NCI-H2107 treated with DMSO at 0.1 percent for 48 hours (cell line): ENCODE data around the gene C1QTNF2.
"Not testable (repeated sequence)": the region's sequence is repeated elsewhere in the genome, so short reads cannot be mapped to it uniquely, and the experiment has no call there.

Experiments
- DNase-seq: peaks from one replicate; lab custom pipeline; 2025; ENCODE audit not compliant: unreplicated experiment; lab: John Stamatoyannopoulos, UW

Gene C1QTNF2

DNA sequence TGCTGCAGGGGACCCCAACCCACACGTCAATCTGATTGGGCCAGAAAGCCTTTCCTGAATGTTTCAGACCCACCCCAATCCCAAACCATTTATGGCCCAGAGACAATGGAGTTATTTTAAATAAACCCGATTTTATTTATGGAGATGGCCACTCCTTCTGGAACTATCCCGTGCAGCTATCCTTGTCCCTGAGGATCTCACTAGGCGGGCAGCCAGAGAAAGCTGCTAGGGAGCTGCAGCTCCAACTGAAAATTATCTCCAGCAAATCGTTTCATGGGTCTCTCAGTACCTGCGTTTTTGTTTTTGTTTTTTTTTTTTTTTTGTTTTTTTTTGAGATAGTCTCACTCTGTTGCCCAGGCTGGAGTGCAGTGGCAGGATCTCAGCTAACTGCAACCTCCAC, 23.0 kb downstream of the C1QTNF2 start:
- DNase-seq: no peak

DNA sequence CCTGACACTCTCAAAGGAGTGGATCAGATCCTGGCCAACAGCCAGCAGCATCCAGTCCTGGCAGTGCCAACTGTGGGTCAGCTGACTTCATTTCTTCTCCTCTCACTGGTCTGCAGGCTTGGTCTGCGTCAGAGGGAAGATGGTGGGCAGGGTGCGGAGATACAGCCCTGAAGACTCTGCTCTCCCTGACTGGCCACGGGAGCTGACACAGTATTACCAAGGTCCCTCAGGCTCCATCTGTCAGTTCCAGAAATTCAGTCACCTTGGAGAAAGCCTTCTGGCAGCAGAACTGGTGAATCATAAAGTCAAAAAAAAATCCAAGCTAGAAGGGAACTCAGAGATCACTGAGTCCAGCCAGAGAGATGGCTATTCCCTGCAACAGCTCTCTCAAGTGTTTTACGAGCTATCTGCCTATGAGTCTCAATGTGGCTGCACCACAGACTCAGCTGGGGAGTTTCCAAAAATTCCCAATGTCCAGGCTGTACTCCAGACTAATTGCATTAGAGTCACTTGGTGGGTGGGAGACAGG, 27.9 kb downstream of the C1QTNF2 start:
- DNase-seq: no peak

DNA sequence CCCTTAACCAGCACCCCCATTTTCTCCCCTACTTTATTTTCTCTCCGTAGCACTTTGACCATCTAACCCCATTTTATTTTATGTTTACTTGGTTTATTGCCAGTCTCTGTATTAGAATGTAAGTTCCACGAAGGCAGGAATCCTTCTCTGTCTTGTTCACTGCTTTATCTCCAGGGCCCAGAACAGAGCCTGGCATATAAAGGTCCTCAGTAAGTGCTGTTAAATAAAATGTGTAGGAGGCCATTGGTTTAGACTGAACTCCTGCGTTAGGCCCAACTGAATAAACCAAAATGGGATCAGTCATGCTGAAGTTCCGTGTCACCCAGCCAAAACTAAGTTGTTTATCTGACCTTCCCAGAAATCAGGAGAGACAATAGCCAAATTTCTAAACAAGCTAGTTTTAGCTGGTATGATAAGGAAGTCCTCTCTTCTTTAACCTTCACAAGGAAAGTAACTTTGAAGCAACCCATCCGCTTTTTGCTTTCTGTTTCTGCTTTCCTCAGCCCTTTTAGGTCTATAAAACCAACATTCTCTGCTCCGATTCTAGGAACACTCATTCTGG, 29.0 kb downstream of the C1QTNF2 start:
- DNase-seq: no peak

DNA sequence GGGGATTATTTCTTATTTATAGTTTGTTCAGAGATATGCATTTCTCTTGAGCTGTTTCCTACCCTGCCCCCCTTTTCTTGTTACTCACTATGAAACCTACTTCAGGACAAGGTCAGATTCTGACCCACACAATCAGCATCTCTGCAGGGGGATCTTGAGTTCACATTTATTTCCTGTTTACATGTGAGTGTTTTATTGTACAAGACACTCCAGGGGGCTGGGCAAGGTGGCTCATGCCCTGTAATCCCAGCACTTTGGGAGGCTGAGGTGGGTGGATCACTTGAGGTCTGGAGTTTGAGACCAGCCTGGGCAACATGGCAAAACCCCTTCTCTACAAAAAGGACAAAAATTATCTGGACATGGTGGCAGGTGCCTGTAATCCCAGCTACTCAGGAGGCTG, 29.9 kb downstream of the C1QTNF2 start:
- not testable (repeated sequence) for DNase-seq

DNA sequence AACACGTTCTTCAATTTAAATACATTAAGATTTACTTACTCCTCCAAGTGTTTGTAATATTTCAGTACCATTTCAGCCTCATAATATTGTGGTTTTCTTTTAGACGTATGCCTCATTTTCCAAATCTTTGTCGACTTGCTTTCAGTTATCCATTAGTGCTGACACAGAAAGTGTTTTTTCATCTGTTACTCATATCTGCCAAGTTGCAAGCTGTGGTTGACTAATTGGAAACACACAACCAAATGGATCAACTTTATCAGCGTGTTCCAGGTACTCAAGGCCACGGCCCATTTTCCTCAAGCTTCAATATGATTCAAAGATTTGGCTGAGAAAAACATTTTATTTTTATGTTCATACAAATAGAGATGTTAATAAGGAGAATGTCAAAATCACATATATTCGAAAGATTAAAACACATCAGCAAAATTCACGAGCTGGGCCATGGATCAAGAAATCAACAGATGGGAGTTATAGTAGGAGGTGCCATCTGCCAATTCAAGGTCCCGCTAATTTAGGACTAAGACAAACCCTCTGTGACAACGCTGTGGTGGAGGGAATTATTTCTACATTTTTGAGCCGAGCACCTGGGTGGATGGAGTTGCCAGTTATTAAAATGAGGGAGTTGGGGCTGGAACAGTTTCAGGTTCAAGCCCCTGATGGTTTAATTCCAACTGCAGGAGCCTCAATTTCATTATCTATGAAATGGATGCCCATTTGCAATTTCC, 30.9 kb downstream of the C1QTNF2 start:
- no peak for DNase-seq

DNA sequence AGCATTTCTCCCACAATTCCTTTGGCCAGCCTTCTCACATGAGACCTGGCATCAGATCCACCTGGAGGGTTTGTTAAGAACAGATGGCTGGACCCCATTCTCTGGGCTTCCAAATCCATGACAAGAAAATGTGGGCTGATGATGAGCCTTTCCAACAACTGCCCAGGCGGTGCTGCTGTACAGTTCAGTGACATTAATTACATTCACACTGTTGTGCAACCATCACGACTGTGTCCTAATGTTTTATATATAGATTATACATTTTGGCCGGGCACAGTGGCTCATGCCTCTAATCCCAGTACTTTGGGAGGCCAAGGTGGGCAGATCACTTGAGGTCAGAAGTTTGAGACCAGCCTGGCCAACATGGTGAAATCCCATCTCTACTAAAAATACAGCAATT, 35.7 kb downstream of the C1QTNF2 start:
- not testable (repeated sequence) for DNase-seq

- DNase-seq: no peak
Observed at GRCh38 chr5:160333721-160334120, 36.7 kb downstream of the C1QTNF2 start.

GRCh38 chr5:160330212-160330611, 40.2 kb downstream of the C1QTNF2 start:
- DNase-seq: no peak

- DNase-seq: no peak
Observed at GRCh38 chr5:160327818-160328217, 42.6 kb downstream of the C1QTNF2 start.

- no peak for DNase-seq
Observed at GRCh38 chr5:160326981-160327380, 43.4 kb downstream of the C1QTNF2 start.

- no peak for DNase-seq
Observed at GRCh38 chr5:160325716-160326115, 44.7 kb downstream of the C1QTNF2 start.

- no peak for DNase-seq
Observed at GRCh38 chr5:160324886-160325285, 45.5 kb downstream of the C1QTNF2 start.

GRCh38 chr5:160318409-160318808, 52.0 kb downstream of the C1QTNF2 start:
- no peak for DNase-seq

GRCh38 chr5:160317434-160317833, 53.0 kb downstream of the C1QTNF2 start:
- no peak for DNase-seq

- no peak for DNase-seq
Observed at GRCh38 chr5:160315968-160316367, 54.5 kb downstream of the C1QTNF2 start.

GRCh38 chr5:160312960-160313727, 57.3 kb downstream of the C1QTNF2 start:
- DNase-seq: no peak

- DNase-seq: no peak
Observed at GRCh38 chr5:160312134-160312959, 58.1 kb downstream of the C1QTNF2 start, which contains the start of gene CCNJL. Gene CCNJL, minus strand, starts transcription at chr5:160312564. Its CDS starts 641 bp downstream, at chr5:160311923.

- no peak for DNase-seq
Observed at GRCh38 chr5:160311491-160312133, 58.8 kb downstream of the C1QTNF2 start.

GRCh38 chr5:160310552-160311295, 59.7 kb downstream of the C1QTNF2 start:
- DNase-seq: no peak

DNA sequence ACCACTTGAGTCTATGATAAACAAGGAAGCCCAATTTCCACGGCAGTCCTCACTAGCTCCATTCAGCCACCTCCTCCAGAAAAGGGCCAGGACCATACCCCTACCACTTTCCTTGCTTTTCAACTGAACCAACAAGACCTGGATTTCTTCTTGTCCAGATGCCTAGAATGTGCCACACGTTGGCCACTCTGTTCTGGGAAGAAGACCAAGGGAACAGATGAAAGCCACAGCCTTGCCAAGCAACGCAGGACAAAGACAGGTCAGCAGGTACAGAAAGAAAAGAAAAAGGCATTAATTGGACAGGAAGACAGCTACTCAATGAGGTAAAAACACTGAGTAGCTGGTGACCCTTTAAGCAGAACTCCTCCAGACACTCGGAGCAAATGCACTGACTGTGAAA, 60.3 kb downstream of the C1QTNF2 start:
- DNase-seq: no peak
